Stomach smooth muscle (tissue), 2 donors: ENCODE measurements around the gene TMEM42.
A peak's percentile ranks its signal among the peaks of the same experiment; 100 is the strongest.
"Not testable (repeated sequence)": the region's sequence is repeated elsewhere in the genome, so short reads cannot be mapped to it uniquely, and the experiment has no call there.

Experiments used
- H3K27ac ChIP-seq: one replicate; pipeline ENCODE4 v1.7.0; 2013; ENCODE audit warnings: mild to moderate bottlenecking, low read length, inconsistent platforms
- H3K27me3 ChIP-seq, 2 donors: one replicate each; pipeline ENCODE4 v1.7.0; 2013; ENCODE audit warnings: low read length in 2 of 2; ENCODE audit not compliant: insufficient read depth in 2 of 2, control insufficient read depth in 1 of 2
- H3K36me3 ChIP-seq, 2 donors: one replicate each; pipeline ENCODE4 v1.7.0; 2013; ENCODE audit warnings: low read length in 2 of 2; ENCODE audit not compliant: control insufficient read depth in 2 of 2, insufficient read depth in 2 of 2
- H3K4me1 ChIP-seq: one replicate; pipeline ENCODE4 v1.7.0; 2013; ENCODE audit warnings: low read length; ENCODE audit not compliant: control insufficient read depth, insufficient read depth
- H3K4me3 ChIP-seq, 2 donors: one replicate each; pipeline ENCODE4 v1.7.0; 2013; ENCODE audit warnings: low read length in 2 of 2
- H3K9ac ChIP-seq, 2 donors: one replicate each; pipeline ENCODE4 v1.7.0; 2013; ENCODE audit warnings: low read length in 2 of 2, mild to moderate bottlenecking in 1 of 2
- H3K9me3 ChIP-seq, 2 donors: one replicate each; pipeline ENCODE4 v1.7.0; 2013; ENCODE audit warnings: low read length in 2 of 2; ENCODE audit not compliant: control insufficient read depth in 2 of 2
- donor health status: healthy.
- donor health status: Pancreatic carcinoma.

TMEM42 gene

GRCh38 chr3:44842376-44842775 lies 19.3 kb upstream of the TMEM42 start:
- no peak overlapping the region for H3K27ac ChIP-seq
- no peak overlapping the region for H3K4me3 ChIP-seq
- no peaks in the 10 kb centered on the region for H3K9me3 ChIP-seq
- H3K9ac ChIP-seq, result no peak overlapping the region
- no peaks in the 10 kb centered on the region for H3K36me3 ChIP-seq
- no peaks in the 10 kb centered on the region for H3K27me3 ChIP-seq
- peaks cover 16% of the 10 kb centered on the region for H3K4me1 ChIP-seq

- Histone ChIP-seq H3K36me3 (no peaks in the 10 kb centered on the region), H3K4me3 (peak overlapping the region in 1 of 2 donors; percentile 47), H3K4me1 (peaks cover 16% of the 10 kb centered on the region), H3K9me3 (no peaks in the 10 kb centered on the region), H3K27ac (peak overlapping the region; percentile 64), H3K9ac (peak overlapping the region in 1 of 2 donors; percentile 43), H3K27me3 (no peaks in the 10 kb centered on the region)
Observed at GRCh38 chr3:44845528-44846520, 15.9 kb upstream of the TMEM42 start.

- H3K27ac ChIP-seq, result no peak overlapping the region
- peaks cover 16% of the 10 kb centered on the region for H3K4me1 ChIP-seq
- no peaks in the 10 kb centered on the region for H3K9me3 ChIP-seq
- H3K27me3 ChIP-seq, result no peaks in the 10 kb centered on the region
- H3K9ac ChIP-seq, result no peak overlapping the region
- H3K36me3 ChIP-seq, result no peaks in the 10 kb centered on the region
- H3K4me3 ChIP-seq, result no peak overlapping the region
Observed at GRCh38 chr3:44848634-44849033, 13.1 kb upstream of the TMEM42 start.

GRCh38 chr3:44856663-44857062 lies 5.0 kb upstream of the TMEM42 start:
- H3K4me3 ChIP-seq, H3K27ac ChIP-seq, H3K36me3 ChIP-seq, H3K9me3 ChIP-seq, H3K27me3 ChIP-seq, H3K9ac ChIP-seq, H3K4me1 ChIP-seq: not testable (repeated sequence)

- H3K4me3 ChIP-seq, result no peak overlapping the region
- no peak overlapping the region for H3K9ac ChIP-seq
- no peak overlapping the region for H3K27ac ChIP-seq
- H3K27me3 ChIP-seq, result no peaks in the 10 kb centered on the region
- peaks cover 18% of the 10 kb centered on the region for H3K4me1 ChIP-seq
- no peaks in the 10 kb centered on the region for H3K9me3 ChIP-seq
- H3K36me3 ChIP-seq, result peaks cover 0 to under 1% of the 10 kb centered on the region in 2 donors
Observed at GRCh38 chr3:44860117-44860516, 1.6 kb upstream of the TMEM42 start.

GRCh38 chr3:44862226-44862637 lies 520 bp downstream of the TMEM42 start:
- H3K9me3 ChIP-seq, result no peaks in the 10 kb centered on the region
- H3K27me3 ChIP-seq, result no peaks in the 10 kb centered on the region
- H3K4me3 ChIP-seq, result peak overlapping the region; percentile 84 to 86
- H3K36me3 ChIP-seq, result peaks cover 0 to 4% of the 10 kb centered on the region in 2 donors
- peak overlapping the region; percentile 60 for H3K27ac ChIP-seq
- peak overlapping the region; percentile 87 to 89 for H3K9ac ChIP-seq
- peaks cover 21% of the 10 kb centered on the region for H3K4me1 ChIP-seq

- H3K4me3 ChIP-seq, result no peak overlapping the region
- no peak overlapping the region for H3K9ac ChIP-seq
- no peaks in the 10 kb centered on the region for H3K27me3 ChIP-seq
Observed at GRCh38 chr3:44865272-44866035, 3.7 kb downstream of the TMEM42 start.

GRCh38 chr3:44867421-44868111 lies 5.9 kb downstream of the TMEM42 start:
- no peaks in the 10 kb centered on the region for H3K27me3 ChIP-seq
- peaks cover 11% of the 10 kb centered on the region for H3K4me1 ChIP-seq
- H3K36me3 ChIP-seq, result peaks cover 0 to 4% of the 10 kb centered on the region in 2 donors
- H3K9me3 ChIP-seq, result no peaks in the 10 kb centered on the region
- H3K9ac ChIP-seq, result no peak overlapping the region
- no peak overlapping the region for H3K4me3 ChIP-seq
- no peak overlapping the region for H3K27ac ChIP-seq

More at GRCh38 chr3:44865272-44866035, 3.7 kb downstream of the TMEM42 start:
- no peaks in the 10 kb centered on the region for H3K9me3 ChIP-seq
- peaks cover 0 to 4% of the 10 kb centered on the region in 2 donors for H3K36me3 ChIP-seq
- H3K4me1 ChIP-seq, result peaks cover 21% of the 10 kb centered on the region
- H3K27ac ChIP-seq, result no peak overlapping the region

- peaks cover 0 to under 1% of the 10 kb centered on the region in 2 donors for H3K36me3 ChIP-seq
- H3K27ac ChIP-seq, result no peak overlapping the region
- H3K9me3 ChIP-seq, result no peaks in the 10 kb centered on the region
- no peak overlapping the region for H3K9ac ChIP-seq
- H3K27me3 ChIP-seq, result no peaks in the 10 kb centered on the region
- H3K4me1 ChIP-seq, result peaks cover 1% of the 10 kb centered on the region
- no peak overlapping the region for H3K4me3 ChIP-seq
Observed at GRCh38 chr3:44870375-44871061, 8.8 kb downstream of the TMEM42 start.

- Histone ChIP-seq H3K36me3 (no peaks in the 10 kb centered on the region), H3K27ac (no peak within 1 kb of the TSS), H3K27me3 (no peaks in the 10 kb centered on the region), H3K4me3 (no peak within 1 kb of the TSS), H3K9ac (no peak within 1 kb of the TSS), H3K9me3 (no peaks in the 10 kb centered on the region), H3K4me1 (no peaks in the 10 kb centered on the region)
Observed at GRCh38 chr3:44874308-44874707, 12.6 kb downstream of the TMEM42 start, which contains the start of gene TGM4. TSS of gene TGM4 (plus strand) at chr3:44874608. CDS start at chr3:44874679, 71 bp downstream.
